CD4-positive, alpha-beta T cell treated with Interleukin-6 at 100 ng/mL for 8 hours (primary cell): ENCODE measurements around the gene UGT1A8.
"Not testable (repeated sequence)": the region's sequence is repeated elsewhere in the genome, so short reads cannot be mapped to it uniquely, and the experiment has no call there.

Experiments used
- DNase-seq: peaks from one replicate; pipeline ENCODE4 v3.0.0-alpha.2; 2020; ENCODE audit warnings: mixed read lengths, low spot score

Gene UGT1A8

DNA sequence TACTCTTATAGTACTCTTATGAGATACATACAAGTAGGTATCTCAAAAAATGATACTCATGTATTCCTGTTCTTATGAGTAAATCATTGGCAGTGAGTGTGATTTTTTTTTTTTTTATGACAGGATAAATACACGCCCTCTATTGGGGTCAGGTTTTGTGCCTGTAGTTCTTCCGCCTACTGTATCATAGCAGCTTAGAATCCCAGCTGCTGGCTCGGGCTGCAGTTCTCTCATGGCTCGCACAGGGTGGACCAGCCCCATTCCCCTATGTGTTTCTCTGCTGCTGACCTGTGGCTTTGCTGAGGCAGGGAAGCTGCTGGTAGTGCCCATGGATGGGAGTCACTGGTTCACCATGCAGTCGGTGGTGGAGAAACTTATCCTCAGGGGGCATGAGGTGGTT, at the start of gene UGT1A8:
TSS of gene UGT1A8 (plus strand) at position 158 of the 400 bp plus-strand sequence. CDS start at position 233, 75 bp downstream.
- not testable (repeated sequence) for DNase-seq

DNA sequence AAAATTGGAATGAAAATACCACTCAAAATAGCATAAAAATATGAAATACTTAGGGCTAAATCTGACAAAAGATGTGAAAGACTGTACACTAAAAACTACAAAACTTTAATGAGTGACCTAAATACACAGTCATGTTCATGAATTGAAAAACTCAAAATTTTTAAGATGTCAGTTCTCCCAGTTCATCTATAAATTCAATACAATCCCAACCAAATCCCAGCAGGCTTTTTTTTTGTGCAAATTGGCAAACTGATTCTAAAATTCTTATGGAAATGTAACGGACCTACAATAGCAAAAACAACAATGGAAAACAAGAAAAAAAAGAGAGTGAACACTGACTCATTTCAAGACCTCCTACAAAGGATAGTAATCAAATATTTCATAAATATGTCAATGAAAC, 46.4 kb upstream of the UGT1A8 start:
- no peak for DNase-seq

DNA sequence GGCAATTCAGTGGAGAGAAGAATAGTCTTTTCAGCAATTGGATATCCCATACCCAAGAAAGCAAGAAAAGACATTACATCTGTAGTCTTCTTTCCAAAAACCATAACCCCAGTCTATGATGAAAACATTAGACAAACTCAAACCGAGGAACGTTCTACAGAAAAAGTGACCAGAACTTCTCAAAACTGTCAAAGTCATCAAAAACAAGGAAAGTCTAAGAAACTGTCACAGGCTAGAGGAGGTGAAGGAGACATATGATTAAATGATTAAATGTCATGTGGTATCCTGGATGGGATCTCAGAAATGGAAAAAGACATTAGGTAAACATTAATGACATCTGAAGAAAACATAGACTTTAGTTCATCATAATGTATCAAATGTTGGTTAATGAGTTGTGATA, 46.0 kb upstream of the UGT1A8 start:
- DNase-seq = no peak

DNA sequence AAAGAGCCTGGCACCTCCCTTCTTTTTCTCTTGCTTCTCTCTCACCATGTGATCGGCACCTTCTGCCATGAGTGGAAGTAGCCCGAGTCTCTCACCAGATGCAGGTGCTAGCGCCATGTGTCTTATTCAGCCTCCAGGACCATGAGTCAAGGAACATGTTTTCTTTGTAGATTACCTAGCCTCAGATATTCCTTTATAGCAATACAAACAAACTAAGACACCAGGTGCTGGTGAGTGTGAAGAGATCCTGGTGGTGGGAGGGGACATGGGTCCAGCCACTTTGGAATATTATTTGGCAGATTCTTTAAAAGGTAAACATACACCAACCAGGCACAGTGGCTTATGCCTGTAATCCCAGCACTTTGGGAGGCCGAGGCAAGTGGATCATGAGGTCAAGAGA, 45.0 kb upstream of the UGT1A8 start:
- DNase-seq = no peak

DNA sequence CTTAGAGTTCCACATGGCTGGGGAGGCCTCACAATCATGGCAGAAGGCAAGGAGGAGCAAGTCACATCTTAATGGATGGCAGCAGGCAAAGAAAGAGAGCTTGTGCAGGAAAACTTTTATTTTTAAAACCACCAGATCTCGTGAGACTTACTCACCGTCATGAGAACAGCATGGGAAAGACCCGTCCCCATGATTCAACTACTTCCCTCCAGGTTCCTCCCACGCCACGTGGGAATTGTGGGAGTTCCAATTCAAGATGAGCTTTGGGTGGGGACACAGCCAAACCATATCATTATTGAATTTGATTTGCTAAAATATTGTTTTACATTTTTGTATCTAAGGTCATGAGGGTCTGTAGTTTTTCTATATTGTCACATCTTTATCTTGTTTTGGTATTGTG, 40.1 kb upstream of the UGT1A8 start:
- DNase-seq = not testable (repeated sequence)

DNA sequence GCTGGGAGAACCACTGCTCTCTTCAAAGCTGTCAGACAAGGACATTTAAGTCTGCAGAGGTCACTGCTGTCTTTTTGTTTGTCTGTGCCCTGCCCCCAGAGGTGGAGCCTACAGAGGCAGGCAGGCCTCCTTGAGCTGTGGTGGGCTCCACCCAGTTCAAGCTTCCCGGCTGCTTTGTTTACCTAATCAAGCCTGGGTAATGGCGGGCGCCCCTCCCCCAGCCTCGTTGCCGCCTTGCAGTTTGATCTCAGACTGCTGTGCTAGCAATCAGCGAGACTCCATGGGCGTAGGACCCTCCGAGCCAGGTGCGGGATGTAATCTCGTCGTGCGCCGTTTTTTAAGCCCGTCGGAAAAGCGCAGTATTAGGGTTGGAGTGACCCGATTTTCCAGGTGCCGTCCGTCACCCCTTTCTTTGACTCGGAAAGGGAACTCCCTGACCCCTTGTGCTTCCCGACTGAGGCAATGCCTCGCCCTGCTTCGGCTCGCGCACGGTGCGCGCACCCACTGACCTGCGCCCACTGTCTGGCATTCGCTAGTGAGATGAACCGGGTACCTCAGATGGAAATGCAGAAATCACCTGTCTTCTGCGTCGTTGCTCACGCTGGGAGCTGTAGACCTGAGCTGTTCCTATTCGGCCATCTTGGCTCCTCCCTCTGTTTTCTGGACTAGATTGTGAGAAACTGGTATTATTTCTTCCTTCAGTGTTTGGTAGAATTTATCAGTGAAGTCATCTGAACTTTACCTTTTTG, 34.0 kb upstream of the UGT1A8 start:
- DNase-seq = not testable (repeated sequence)

DNA sequence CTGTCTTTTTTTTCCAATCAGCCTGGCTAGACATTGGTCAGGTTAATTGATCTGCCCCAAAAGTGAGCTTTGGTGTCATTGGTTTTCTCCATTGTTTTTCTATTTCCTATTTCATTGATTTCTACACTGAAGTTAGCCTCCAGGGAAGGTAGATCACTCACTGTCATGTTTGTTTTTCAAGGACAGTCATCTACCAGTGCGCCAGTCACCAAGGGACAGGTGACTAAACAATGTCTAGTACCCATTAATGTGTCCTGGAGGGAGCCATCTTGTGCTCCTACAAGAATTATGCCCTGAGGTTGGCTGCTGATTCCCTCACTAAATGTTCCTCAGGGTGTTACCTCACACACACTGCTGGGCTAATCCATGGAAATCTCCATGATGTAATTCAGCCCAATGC, 33.2 kb upstream of the UGT1A8 start:
- DNase-seq = no peak

DNA sequence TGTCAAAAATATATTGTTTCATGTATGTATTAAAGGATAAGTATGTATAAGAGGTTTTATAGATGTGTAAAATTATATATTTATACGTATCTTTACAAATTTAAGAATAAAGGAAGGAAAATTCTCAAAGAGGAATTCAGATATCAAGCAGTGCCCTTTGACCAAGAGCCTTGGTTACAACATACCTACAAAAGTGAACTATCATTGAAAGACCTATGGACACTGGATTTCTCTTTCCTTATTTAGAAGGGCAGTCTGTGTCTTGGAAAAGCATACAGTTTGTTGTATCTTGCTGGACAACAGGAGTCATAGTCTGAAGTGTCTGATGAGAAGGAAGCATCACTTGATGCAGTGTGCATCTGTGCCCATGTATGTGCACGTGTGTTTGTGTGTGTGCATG, 29.0 kb upstream of the UGT1A8 start:
- DNase-seq = no peak

DNA sequence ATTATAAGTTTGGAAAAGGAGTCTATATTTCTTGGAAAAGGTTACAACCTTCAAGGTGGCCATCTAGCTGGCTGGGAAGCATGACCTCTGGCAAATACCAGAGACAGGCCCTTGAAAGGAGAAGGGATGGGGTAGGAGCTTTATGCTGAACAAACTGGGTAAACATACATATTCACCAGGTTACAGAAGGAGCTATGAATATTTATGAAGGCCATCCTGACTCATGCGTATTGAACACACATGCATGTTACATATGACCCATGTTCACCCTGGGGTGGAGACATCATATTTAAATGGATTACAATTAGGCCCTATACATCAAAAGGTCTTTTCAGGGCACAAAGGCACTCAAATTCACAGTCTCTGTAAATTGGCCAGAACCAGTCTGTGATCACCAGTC, 24.7 kb upstream of the UGT1A8 start:
- not testable (repeated sequence) for DNase-seq

DNA sequence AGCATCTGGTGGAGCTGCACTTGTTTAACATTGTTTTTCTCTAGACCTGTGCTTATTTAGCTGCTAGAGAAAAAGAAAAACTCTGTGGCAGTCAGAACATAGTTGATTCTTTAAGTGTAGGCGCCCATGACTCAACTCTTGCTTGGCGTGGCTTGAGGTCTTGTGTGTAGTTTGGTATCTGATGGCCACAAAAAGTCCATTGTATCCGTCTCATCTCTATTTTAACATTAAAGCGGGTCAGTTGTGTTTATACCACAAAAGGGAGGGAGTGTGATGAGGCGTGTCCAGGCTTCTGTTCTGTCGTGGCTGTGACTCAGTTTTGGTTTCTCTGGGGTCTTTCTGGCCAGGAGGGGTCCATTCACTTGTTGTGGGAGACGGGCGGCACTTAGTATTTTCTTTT, 24.2 kb upstream of the UGT1A8 start:
- no peak for DNase-seq

DNA sequence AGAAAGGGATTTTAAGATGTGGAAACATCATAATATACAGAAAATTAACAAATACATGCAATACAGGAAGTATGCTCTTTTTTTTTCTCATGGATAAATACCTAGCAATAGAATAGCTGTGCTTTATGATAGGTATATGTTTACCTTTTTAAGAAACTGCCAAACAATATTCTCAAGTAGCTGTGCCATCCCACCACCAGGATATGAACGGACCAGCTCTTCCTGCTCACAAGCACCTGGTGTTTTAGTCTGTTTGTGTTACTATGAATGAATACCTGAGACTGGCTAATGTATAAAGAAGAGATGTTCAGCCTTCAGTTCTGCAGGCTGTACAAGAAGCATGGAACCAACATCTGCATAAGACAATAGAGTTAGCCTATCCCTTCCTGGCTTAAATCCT, 19.9 kb upstream of the UGT1A8 start:
- DNase-seq = no peak

DNA sequence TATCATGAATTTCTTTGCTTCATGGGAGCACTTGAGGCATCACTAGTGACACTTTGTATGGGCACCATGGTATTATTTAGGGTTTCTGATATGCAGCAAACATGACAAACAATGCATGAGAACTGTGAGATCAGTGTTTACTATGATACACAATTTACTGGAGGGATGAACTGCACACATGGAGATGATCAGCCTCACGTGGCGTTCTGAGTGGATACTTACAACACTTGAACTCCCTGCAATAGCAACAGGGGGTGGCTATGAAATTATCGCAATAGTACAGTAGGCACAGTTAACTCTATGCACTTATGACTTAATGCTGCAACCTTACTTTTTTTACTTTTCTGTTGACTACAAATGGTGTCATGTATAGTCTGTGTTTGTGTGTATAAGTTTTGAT, 18.5 kb upstream of the UGT1A8 start:
- DNase-seq = no peak

DNA sequence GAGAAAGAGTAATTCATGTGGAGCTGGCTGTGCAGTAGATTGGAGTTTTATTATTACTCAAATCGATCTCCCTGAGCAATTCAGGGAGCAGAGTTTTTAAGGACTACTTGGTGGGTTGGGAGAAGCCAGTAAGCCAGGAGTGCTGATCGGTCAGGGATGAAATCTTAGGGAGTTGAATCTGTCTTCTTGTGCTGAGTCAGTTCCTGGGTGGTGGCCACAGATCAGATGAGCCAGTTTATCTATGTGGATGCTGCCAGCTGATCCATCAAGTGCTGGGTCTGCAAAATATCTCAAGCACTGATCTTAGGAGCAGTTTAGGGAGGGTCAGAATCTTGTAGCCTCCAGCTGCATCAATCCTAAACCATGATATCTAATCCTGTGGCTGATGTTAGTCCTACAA, 17.0 kb upstream of the UGT1A8 start:
- no peak for DNase-seq

DNA sequence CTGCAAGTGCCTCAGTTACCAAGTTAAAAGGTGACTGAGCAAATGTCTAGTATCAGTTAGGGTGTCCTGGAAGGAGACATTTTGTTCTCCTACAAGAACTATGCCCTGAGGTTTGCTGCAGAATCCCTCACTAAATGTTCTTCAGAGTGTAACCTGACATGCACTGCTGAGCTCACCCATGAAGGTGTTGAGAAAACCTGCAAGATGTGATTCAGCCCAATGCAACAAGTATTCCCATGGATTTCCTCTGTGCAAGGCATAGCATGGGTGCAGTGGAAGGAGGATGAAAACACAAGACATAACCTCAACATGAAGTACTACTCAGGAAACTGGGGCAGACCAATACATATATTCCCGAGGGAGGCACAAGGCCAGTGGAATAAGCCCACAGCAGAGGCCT, 15.4 kb upstream of the UGT1A8 start:
- DNase-seq = no peak

DNA sequence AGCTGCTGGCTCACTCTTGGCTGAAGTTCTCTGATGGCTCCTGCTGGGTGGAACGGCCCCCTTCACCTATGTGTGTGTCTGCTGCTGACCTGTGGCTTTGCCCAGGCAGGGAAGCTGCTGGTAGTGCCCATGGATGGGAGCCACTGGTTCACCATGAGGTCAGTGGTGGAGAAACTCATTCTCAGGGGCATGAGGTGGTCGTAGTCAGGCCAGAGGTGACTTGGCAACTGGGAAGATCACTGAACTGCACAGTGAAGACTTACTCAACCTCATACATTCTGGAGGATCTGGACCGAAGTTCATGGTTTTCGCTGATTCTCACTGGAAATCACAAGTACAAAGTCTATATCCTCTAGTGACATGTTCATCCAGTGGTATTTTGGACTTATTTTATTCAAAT, 13.9 kb upstream of the UGT1A8 start:
- no peak for DNase-seq

DNA sequence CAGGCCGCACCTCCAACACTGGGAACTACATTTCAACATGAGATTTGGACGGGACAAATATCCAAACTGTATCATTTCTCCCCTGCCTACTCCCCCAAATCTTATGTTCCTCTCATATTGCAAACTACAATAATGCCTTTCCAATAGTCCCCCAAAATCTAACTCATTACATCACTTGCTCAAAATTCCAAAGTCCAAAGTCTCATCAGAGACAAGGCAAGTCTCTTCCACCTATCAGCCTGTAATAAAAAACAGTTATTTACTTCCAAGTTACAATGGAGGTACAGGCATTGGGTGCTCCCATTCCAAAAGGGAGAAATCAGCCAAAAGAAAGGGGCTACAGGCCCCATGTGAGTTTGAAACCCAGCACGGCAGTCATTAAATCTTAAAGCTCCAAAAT, 12.6 kb upstream of the UGT1A8 start:
- DNase-seq = no peak

DNA sequence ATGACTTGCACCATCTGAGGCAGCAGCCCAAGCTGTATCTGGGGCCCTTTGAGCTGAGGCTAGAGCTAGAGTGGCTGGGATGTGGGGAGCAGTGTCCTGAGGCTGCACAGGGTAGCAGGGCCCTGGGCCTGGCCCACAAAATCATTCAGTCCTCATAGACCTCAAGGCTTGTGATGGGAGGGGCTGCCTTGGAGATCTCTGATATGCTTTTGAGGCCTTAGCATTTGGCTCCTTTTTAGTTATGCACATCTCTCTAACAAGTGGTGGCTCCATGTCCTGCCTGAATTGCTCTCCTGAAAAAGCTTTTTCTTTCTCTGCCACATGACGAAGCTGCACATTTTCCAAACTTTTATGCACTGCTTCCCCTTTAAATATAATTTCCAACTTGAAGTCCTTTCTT, 11.8 kb upstream of the UGT1A8 start:
- no peak for DNase-seq

DNA sequence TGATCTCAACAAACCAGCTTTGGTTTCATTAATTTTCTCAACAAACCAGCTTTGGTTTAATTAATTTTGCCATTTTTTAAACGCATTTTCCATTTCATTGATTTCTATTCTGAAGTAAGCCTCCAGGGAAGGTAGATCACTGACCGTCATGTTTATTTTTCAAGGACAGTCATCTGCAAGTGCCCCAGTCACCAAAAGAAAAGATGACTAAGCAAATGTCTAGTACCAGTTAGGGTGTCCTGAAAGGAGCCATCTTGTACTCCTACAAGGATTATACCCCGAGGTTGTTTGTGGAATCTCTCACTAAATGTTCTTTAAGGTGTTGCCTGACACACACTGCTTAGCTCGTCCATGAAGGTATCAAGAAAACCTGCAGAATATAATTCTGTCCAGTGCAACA, 6.1 kb upstream of the UGT1A8 start:
- no peak for DNase-seq

DNA sequence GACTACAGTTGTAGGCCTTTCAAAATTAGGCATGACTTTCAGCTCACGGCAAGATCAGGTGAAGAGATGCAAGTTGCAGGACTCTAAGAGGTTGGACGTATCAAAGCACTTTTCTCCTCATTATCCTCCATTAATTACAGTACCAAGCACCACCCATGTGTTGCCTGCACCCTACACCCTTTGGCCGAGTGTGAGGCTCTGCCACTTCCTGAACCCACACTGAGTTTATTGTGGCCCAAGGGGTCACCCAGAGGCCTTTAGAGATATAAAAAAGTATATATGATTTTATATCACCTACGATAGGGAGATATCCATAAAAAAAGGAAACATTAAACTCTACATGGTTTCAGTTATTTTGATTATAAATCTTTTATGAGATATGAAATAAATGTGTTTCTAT, 2.8 kb downstream of the UGT1A8 start:
- no peak for DNase-seq

DNA sequence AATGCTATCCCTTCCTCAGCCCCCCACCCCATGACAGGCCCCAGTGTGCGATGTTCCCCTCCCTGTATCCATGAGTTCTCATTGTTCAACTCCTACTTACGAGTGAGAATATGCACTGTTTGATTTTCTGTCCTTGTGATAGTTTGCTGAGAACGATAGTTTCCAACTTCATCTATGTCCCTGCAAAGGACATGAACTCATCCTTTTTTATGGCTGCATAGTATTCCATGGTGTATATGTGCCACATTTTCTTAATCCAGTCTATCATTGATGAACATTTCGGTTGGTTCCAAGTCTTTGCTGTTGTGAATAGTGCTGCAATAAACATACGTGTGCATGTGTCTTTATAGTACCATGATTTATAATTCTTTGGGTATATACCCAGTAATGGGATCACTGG, 4.4 kb downstream of the UGT1A8 start:
- not testable (repeated sequence) for DNase-seq

DNA sequence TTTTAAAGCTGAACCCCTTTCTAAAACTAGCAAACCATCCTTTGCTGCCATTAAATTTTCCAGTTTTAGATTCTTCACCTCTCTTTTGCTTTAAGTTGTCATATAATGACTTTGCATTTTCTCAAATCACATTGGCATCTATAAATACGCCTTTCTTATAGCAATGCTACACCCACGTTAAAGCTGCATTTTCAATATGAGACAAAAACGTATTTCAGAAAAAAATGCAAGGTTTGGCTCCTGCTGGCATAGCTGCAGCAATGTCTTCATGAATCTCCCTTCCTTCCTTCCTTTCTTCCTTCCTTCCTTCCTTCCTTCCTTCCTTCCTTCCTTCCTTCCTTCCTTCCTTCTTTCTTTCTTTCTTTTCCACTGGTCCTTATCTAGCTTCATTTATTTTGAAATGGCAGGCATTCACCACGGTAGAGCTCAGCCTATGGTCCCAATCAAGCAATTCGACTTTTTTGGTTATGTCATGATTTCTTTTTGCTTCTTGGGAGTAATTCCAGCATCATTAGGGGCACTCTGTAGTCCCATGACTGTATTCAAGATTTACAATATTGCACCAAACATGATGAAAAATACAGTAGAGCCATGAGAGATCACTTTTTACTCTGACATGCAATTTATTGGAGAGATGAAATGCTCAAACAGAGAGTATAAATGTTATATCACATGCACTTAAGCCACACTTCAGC, 10.0 kb downstream of the UGT1A8 start:
- no peak for DNase-seq

DNA sequence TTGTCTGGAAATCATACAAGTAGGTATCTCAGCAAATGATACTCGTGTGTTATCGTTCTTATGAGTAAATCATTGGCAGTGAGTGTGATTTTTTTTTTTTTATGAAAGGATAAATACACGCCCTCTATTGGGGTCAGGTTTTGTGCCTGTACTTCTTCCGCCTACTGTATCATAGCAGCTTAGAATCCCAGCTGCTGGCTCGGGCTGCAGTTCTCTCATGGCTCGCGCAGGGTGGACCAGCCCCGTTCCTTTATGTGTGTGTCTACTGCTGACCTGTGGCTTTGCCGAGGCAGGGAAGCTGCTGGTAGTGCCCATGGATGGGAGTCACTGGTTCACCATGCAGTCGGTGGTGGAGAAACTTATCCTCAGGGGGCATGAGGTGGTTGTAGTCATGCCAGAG, 18.9 kb downstream of the UGT1A8 start, which contains the start of gene UGT1A10:
TSS of gene UGT1A10 (plus strand) at position 143 of the 400 bp plus-strand sequence. CDS start at position 218, 75 bp downstream.
- not testable (repeated sequence) for DNase-seq

DNA sequence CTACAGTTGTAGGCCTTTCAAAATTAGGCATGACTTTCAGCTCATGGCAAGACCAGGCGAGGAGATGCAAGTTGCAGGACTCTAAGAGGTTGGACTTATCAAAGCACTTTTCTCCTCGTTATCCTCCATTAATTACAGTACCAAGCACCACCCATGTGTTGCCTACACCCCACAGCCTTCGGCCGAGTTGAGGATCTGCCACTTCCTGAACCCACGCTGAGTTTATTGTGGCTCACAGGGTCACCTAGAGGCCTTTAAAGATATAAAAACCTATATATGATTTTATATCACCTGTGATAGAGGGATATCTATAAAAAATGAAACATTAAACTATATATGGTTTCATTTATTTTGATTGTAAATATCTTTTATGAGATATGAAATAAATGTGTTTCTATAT, 21.4 kb downstream of the UGT1A8 start:
- no peak for DNase-seq

DNA sequence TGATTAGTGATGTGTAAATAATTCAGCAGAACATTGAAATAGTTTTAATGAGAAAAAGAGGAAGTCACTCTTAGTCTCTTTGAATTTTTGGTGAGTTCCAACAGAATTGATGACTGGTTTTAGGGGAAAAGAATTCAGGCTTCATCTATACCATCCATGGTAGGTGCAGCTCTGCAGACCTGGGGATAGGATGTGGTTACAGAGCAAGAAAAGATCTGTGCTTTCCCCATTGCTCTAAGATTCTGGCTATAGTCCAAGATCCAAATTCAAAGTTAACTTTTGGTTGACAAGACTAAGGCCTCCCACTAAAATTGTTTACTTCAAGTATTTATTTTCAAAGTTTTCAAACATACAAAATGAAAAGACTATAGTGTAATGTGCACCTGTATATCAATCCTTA, 22.4 kb downstream of the UGT1A8 start:
- DNase-seq = no peak
